OCI-LY7 (cell line): ENCODE measurements around the gene SLIT3. TPM values are rescaled to one million over a fixed set of nuclear protein-coding genes. Genes with fewer than 3 reads are reported as not detected.

Experiments
- BruUV-seq: library from RNA; stranded (reverse); fragments of 400-500 nt; replicated peaks from 2 replicates; lab custom pipeline; 2021; lab: Mats Ljungman, UMichigan
- CTCF ChIA-PET: fragments of 300-600 bp; sonication (Branson Sonifier 250); formaldehyde crosslinking; loops from one replicate; lab custom pipeline; 2022; ENCODE audit warnings: antibody characterized with exemption; ENCODE audit not compliant: unreplicated experiment; lab: Charles Lee
- POLR2A ChIA-PET: fragments of 300-600 bp; sonication (Branson Sonifier 250); formaldehyde crosslinking; loops from one replicate; lab custom pipeline; 2022; ENCODE audit warnings: antibody characterized with exemption; lab: Charles Lee
- DNase-seq: peaks from one replicate; pipeline ENCODE4 v3.0.0-alpha.2; 2015; ENCODE audit warnings: low spot score
- H2AFZ ChIP-seq: fragments of 200-600 bp; sonication (generic), shearing (Covaris generic); 2 replicates; pipeline ENCODE4 v1.6.1; 2014; ENCODE audit warnings: mild to moderate bottlenecking, antibody characterized with exemption, low read length, moderate library complexity
- H3K27ac ChIP-seq: fragments of 200-600 bp; sonication (generic); 2 replicates; pipeline ENCODE4 v1.5.1; 2014; ENCODE audit warnings: mixed run types, low read depth, mild to moderate bottlenecking, moderate library complexity, low read length, inconsistent platforms; ENCODE audit not compliant: poor library complexity, severe bottlenecking
- H3K36me3 ChIP-seq: fragments of 200-600 bp; sonication (generic); 2 replicates; pipeline ENCODE4 v1.6.1; 2014; ENCODE audit warnings: mild to moderate bottlenecking, antibody characterized with exemption, low read length, moderate library complexity, mixed read lengths; ENCODE audit not compliant: insufficient read depth
- H3K4me1 ChIP-seq: fragments of 200-600 bp; sonication (generic); 2 replicates; pipeline ENCODE4 v1.5.1; 2014; ENCODE audit warnings: mild to moderate bottlenecking, low read length; ENCODE audit not compliant: insufficient read depth, poor library complexity, severe bottlenecking
- H3K4me2 ChIP-seq: fragments of 200-600 bp; sonication (generic); 2 replicates; pipeline ENCODE4 v1.6.1; 2014; ENCODE audit warnings: mild to moderate bottlenecking, low read length
- H3K4me3 ChIP-seq: fragments of 200-600 bp; sonication (generic); 2 replicates; pipeline ENCODE4 v1.5.1; 2014; ENCODE audit warnings: mild to moderate bottlenecking, low read depth, low read length; ENCODE audit not compliant: poor library complexity, severe bottlenecking
- H3K79me2 ChIP-seq: fragments of 200-600 bp; sonication (generic); 2 replicates; pipeline ENCODE4 v1.6.1; 2016; ENCODE audit warnings: low read depth, mild to moderate bottlenecking, low read length, moderate library complexity, mixed read lengths; ENCODE audit not compliant: insufficient read depth
- H3K9me2 ChIP-seq: fragments of 200-600 bp; sonication (generic); 2 replicates; pipeline ENCODE4 v1.6.1; 2016; ENCODE audit warnings: mild to moderate bottlenecking, low read length, mixed read lengths; ENCODE audit not compliant: insufficient read depth
- H3K9me3 ChIP-seq: fragments of 200-600 bp; sonication (generic); 2 replicates; pipeline ENCODE4 v1.6.1; 2014; ENCODE audit warnings: mild to moderate bottlenecking, mixed run types, low read length, mixed read lengths
- H4K20me1 ChIP-seq: fragments of 200-600 bp; sonication (generic); 2 replicates; pipeline ENCODE4 v1.6.1; 2014; ENCODE audit warnings: mild to moderate bottlenecking, antibody characterized with exemption, low read length, moderate library complexity, mixed read lengths; ENCODE audit not compliant: insufficient read depth
- CTCF ChIP-seq: fragments of 200-600 bp; sonication (generic); conservative IDR thresholded peaks from 2 replicates; pipeline ENCODE4 v1.5.1; 2014; ENCODE audit warnings: mild to moderate bottlenecking, antibody characterized with exemption, low read length, moderate library complexity, mixed read lengths
- EZH2phosphoT487 ChIP-seq: fragments of 200-600 bp; sonication (generic); IDR thresholded peaks from 2 replicates; pipeline ENCODE4 v1.6.1; 2018; ENCODE audit warnings: low read depth, borderline replicate concordance, mild to moderate bottlenecking, mixed run types, antibody characterized with exemption, low read length, moderate library complexity, mixed read lengths
- intact Hi-C: fragments of 100-400 bp; cut with micrococcal nuclease; formaldehyde crosslinking; loops from one replicate; pipeline ENCODE4 v1.10.0; 2022; ENCODE audit not compliant: unreplicated experiment
- total RNA-seq, 2 experiments: library from RNA; depleted of rRNA in 1 of 2; stranded (reverse); fragments of >200 nt in 1 of 2; shearing (Covaris generic) in 1 of 2; gene quantifications; 2 replicates each; pipeline ENCODE4 v1.2.3, GENCODE V29; 2014 to 2022

The SLIT3 gene
- total RNA-seq, 2 experiments from 2014 or later: not detected

DNA sequence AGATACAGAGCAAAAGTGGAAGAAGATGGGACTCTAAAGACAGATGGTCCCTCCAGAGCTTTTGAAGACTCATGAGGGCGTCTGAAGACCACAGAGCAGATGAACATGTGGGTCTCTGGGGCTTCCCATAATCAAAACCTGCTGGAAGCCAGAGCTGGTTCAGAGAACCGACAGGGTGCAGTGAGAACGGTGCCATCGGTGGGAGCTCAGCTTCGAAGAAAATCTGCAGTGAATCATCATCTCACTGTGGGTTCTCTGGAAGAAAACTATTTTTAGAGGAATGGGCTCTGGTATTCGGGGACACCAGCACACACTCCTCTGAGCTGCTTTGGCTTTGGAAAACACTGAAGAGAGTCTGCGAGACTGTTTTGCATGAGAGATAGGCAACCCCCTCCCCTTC, 499.4 kb downstream of the SLIT3 start:
- CTCF ChIA-PET: no interaction called here
- no peak overlapping the region for H2AFZ ChIP-seq
- no peaks in the 10 kb centered on the region for H3K9me3 ChIP-seq
- no peak for DNase-seq
- POLR2A ChIA-PET: no interaction called here
- intact Hi-C loops: no loop called here
- no peaks in the 10 kb centered on the region for H3K9me2 ChIP-seq
- H3K36me3 ChIP-seq: no peaks in the 10 kb centered on the region
- H3K4me2 ChIP-seq: no peak overlapping the region
- no peak overlapping the region for H3K4me3 ChIP-seq
- no peak overlapping the region for H3K27ac ChIP-seq
- no TSS peak for BruUV-seq
- no peaks in the 10 kb centered on the region for H4K20me1 ChIP-seq
- no peak for TF ChIP-seq EZH2phosphoT487
- no peak for TF ChIP-seq CTCF
- no peaks in the 10 kb centered on the region for H3K4me1 ChIP-seq
- no peaks in the 10 kb centered on the region for H3K79me2 ChIP-seq

DNA sequence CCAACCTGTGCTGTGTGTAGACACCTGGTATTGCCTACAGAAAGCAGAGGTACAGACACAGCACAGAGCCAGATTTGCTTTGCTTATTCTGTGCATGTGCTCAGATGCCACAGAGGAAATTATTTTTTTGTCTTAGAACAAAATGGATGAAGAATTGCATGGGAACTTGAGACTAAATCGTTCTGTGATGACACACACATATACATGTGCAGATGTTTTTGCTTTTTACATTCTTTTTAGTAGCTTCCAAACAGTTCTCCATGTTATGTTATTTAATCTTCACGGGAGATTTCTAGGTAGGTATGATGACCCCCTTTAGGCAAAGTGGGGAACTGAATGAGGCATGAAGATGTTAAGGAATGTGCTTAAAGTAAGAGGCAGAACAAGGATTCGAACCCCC, 500.2 kb downstream of the SLIT3 start:
- H4K20me1 ChIP-seq: no peaks in the 10 kb centered on the region
- H3K4me3 ChIP-seq: no peak overlapping the region
- no peak overlapping the region for H3K4me2 ChIP-seq
- ChIA-PET POLR2A (interaction anchor here (1.1 to 1.2 kb wide), 2 partner anchors 13 to 15 kb away, joined by 3 to 5 read pairs; no protein-coding TSS in a partner anchor), CTCF (no interaction called here)
- no peaks in the 10 kb centered on the region for H3K4me1 ChIP-seq
- H3K36me3 ChIP-seq: no peaks in the 10 kb centered on the region
- H3K79me2 ChIP-seq: no peaks in the 10 kb centered on the region
- H3K27ac ChIP-seq: no peak overlapping the region
- no peaks in the 10 kb centered on the region for H3K9me3 ChIP-seq
- no TSS peak for BruUV-seq
- intact Hi-C loops: no loop called here
- TF ChIP-seq EZH2phosphoT487: no peak
- no peak for TF ChIP-seq CTCF
- DNase-seq: no peak
- no peak overlapping the region for H2AFZ ChIP-seq
- no peaks in the 10 kb centered on the region for H3K9me2 ChIP-seq

DNA sequence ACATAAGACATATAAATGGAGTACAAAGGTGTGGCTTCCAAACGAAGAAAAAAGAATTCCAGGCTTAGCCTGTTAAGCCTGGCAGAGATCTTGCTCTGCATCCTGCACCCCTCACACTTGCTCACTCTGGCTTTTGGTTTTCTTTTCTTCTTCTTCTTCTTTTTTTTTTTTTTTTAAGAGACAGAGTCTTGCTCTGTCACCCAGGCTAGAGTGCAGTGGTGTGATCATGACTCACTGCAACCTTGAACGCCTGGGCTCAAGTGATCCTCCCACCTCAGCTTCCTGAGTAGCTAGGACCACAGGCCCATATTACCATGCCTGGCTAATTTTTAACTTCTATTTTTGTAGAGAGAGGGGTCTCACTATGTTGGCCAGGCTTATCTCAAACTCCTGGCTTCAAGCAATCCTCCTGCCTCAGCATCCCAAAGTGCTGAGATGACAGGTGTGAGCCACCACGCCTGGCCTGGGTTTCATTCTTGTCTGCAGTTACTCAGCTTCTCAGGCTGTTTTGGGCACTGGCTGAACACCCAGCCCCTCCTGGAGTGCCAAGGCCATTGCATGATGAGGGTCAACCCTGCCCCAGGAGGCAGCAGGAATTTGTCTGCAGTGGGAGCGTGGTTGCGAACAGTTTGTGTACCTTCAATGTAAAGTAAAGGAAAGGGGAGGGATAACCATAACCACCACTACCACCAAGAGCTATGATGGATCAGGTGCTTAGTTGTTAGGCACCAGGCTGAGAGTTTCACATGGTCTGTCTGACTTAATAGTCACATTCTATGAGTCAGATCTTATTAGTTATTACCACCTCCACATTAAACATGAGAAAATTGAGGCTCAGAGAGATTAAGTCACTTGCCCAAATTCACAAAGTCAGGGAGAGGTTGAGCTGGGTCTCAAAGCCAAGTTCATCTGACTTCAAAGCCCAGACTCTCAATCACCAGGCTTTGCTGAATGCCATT, 502.6 kb downstream of the SLIT3 start:
- intact Hi-C loops: no loop called here
- no peaks in the 10 kb centered on the region for H3K79me2 ChIP-seq
- no peaks in the 10 kb centered on the region for H3K9me2 ChIP-seq
- TF ChIP-seq CTCF (no peak), EZH2phosphoT487 (no peak)
- no peak overlapping the region for H2AFZ ChIP-seq
- no peak overlapping the region for H3K27ac ChIP-seq
- no peak overlapping the region for H3K4me2 ChIP-seq
- BruUV-seq: no TSS peak
- H3K9me3 ChIP-seq: no peaks in the 10 kb centered on the region
- CTCF ChIA-PET: no interaction called here
- POLR2A ChIA-PET: interaction anchor here (0.6 kb wide), 1 partner anchor 234 kb away, joined by 4 read pairs; no protein-coding TSS in a partner anchor
- H4K20me1 ChIP-seq: no peaks in the 10 kb centered on the region
- DNase-seq: no peak
- H3K4me1 ChIP-seq: no peaks in the 10 kb centered on the region
- H3K36me3 ChIP-seq: no peaks in the 10 kb centered on the region
- H3K4me3 ChIP-seq: no peak overlapping the region
